HG02759 (cell line): Measurements from ENCODE around the gene MSLN.

Experiments
- ATAC-seq: cut with Tn5 transposase; IDR thresholded peaks from one replicate; pipeline ENCODE4 v1.9.1; 2021; ENCODE audit warnings: mild to moderate bottlenecking, moderate library complexity; ENCODE audit not compliant: unreplicated experiment

The MSLN gene

GRCh38 chr16:801584-802363 lies 41.2 kb downstream of the MSLN start:
- ATAC-seq: no peak

GRCh38 chr16:802461-802860 lies 41.9 kb downstream of the MSLN start:
- no peak for ATAC-seq

- ATAC-seq: no peak
Observed at GRCh38 chr16:802914-803753, 42.6 kb downstream of the MSLN start.

- ATAC-seq: no peak
Observed at GRCh38 chr16:803754-804080, 43.2 kb downstream of the MSLN start.

GRCh38 chr16:804193-805048 lies 43.9 kb downstream of the MSLN start:
- ATAC-seq: no peak

- ATAC-seq: no peak
Observed at GRCh38 chr16:805474-805873, 44.9 kb downstream of the MSLN start.

- peak; percentile 83 for ATAC-seq
Observed at GRCh38 chr16:807347-808084, 47.0 kb downstream of the MSLN start.

GRCh38 chr16:808085-808386 lies 47.5 kb downstream of the MSLN start:
- ATAC-seq: no peak

GRCh38 chr16:813204-813915 lies 52.8 kb downstream of the MSLN start:
- no peak for ATAC-seq

- no peak for ATAC-seq
Observed at GRCh38 chr16:813916-814412, 53.4 kb downstream of the MSLN start.

- no peak for ATAC-seq
Observed at GRCh38 chr16:814974-815373, 54.4 kb downstream of the MSLN start.

GRCh38 chr16:815861-816260 lies 55.3 kb downstream of the MSLN start:
- no peak for ATAC-seq

GRCh38 chr16:817001-817906 lies 56.7 kb downstream of the MSLN start:
- no peak for ATAC-seq

GRCh38 chr16:818132-818531 lies 57.6 kb downstream of the MSLN start:
- no peak for ATAC-seq
